Measurements from ENCODE around the gene KIAA0232. TPM values are rescaled to one million over a fixed set of nuclear protein-coding genes. Genes with fewer than 3 reads are reported as not detected.

Gene KIAA0232
- total and polyA plus RNA-seq, 10 of the 15 experiments (the other 5 are each of a cell fraction or from before 2014, with no cell fraction given): 2.8 to 15.1 (median 10.8) TPM

GRCh38 chr4:6782147-6782845, at the start of gene KIAA0232 (continued):
- TF ChIP-seq SUPT20H (IDR thresholded peaks at IDR 0.05; ENCODE audit: borderline replicate concordance, control insufficient read depth, low read depth, low read length): no peak
- TF ChIP-seq PKNOX1 (IDR thresholded peaks at IDR 0.05): no peak
- TF ChIP-seq MYC (IDR thresholded peaks at IDR 0.05; ENCODE audit: insufficient read depth, insufficient read length, insufficient replicate concordance, low read length, severe bottlenecking): no peak
- TF ChIP-seq ZBED1 (IDR thresholded peaks at IDR 0.05; ENCODE audit: borderline replicate concordance): no peak
- no peak for TF ChIP-seq ATF7 (IDR thresholded peaks at IDR 0.05; ENCODE audit: low read depth)
- no peak for TF ChIP-seq EED (IDR thresholded peaks at IDR 0.05; ENCODE audit: low read depth)
- TF ChIP-seq SIN3A (IDR thresholded peaks at IDR 0.05; ENCODE audit: low read depth, low read length): 0 out of 2 replicates have a peak, but pooled peaks have one; percentile 65
- TF ChIP-seq MYB (IDR thresholded peaks at IDR 0.05; ENCODE audit: borderline replicate concordance, low read depth, low read length): no peak
- no peak for TF ChIP-seq CEBPZ (IDR thresholded peaks at IDR 0.05; ENCODE audit: low read depth, low read length)
- TF ChIP-seq SMARCA5 (IDR thresholded peaks at IDR 0.05): peak; percentile 87; the same call in 1 of the 2 replicates
- no peak; a peak in 1 of 6 replicates for TF ChIP-seq CTCF (IDR thresholded peaks at IDR 0.05 in 2 of 3, conservative IDR thresholded peaks at IDR 0.05 in 1 of 3; ENCODE audit: control insufficient read depth in 2 of 3, extremely low read depth in 1 of 3, insufficient read depth in 1 of 3, low read depth in 3 of 3, low read length in 3 of 3)
- 0 out of 2 replicates have a peak, but pooled peaks have one; percentile 5 for TF ChIP-seq BCL11A (IDR thresholded peaks at IDR 0.05; ENCODE audit: low read depth, low read length)
- 0 out of 4 replicates have a peak, but pooled peaks of 1 of the 2 experiments have one; percentile 25 for TF ChIP-seq SRF (IDR thresholded peaks at IDR 0.05; ENCODE audit: low read depth in 2 of 2, low read length in 2 of 2)
- no peak for TF ChIP-seq SREBF2 (IDR thresholded peaks at IDR 0.05; ENCODE audit: low read length)
- no peak for TF ChIP-seq BCLAF1 (IDR thresholded peaks at IDR 0.05)
- TF ChIP-seq SREBF1 (IDR thresholded peaks at IDR 0.05; ENCODE audit: low read length): no peak
- TF ChIP-seq SMAD1 (IDR thresholded peaks at IDR 0.05; ENCODE audit: low read depth, partially characterized antibody): no peak
- TF ChIP-seq POLR2A (IDR thresholded peaks at IDR 0.05; ENCODE audit: low read depth, low read length): peak; percentile 76
- TF ChIP-seq STAT3 (IDR thresholded peaks at IDR 0.05; ENCODE audit: low read depth, low read length): no peak

Measured in GM12878 (cell line).